Transverse colon (tissue), 4 donors: Measurements from ENCODE around the gene RHOT1. TPM values are rescaled to one million over a fixed set of nuclear protein-coding genes. Genes with fewer than 3 reads are reported as not detected.
"Not testable (repeated sequence)": the region's sequence is repeated elsewhere in the genome, so short reads cannot be mapped to it uniquely, and the experiment has no call there.

ENCODE experiments used
- DNase-seq: peaks from one replicate; pipeline ENCODE4 v3.0.0-alpha.2; 2019
- H3K27ac ChIP-seq, 4 donors: fragments of 200-600 bp; sonication (generic); 2 replicates each; pipeline ENCODE4 v1.5.1; 2016 to 2018; ENCODE audit warnings: inconsistent platforms in 4 of 4
- H3K27me3 ChIP-seq: fragments of 200-600 bp; sonication (generic); 2 replicates; pipeline ENCODE4 v1.5.1; 2017; ENCODE audit warnings: inconsistent platforms
- H3K36me3 ChIP-seq, 4 donors: fragments of 200-600 bp; sonication (generic); 2 replicates each; pipeline ENCODE4 v1.5.1; 2017 to 2019; ENCODE audit warnings: inconsistent platforms in 4 of 4
- H3K4me1 ChIP-seq, 4 donors: fragments of 200-600 bp; sonication (generic); 2 replicates each; pipeline ENCODE4 v1.5.1; 2017 to 2020; ENCODE audit warnings: inconsistent platforms in 4 of 4
- H3K4me3 ChIP-seq, 4 donors: fragments of 200-600 bp; sonication (generic); 1 replicate in 1 of 4; 2 replicates in 3 of 4; pipeline versions ENCODE4 v1.5.1 to v1.6.1; 2017 to 2019; ENCODE audit warnings: inconsistent platforms in 4 of 4
- H3K9me3 ChIP-seq, 2 donors: fragments of 200-600 bp; sonication (generic); 2 replicates each; pipeline ENCODE4 v1.5.1; 2017 to 2019; ENCODE audit warnings: inconsistent platforms in 2 of 2
- EP300 ChIP-seq: sonication (generic); formaldehyde crosslinking; IDR thresholded peaks from one replicate; pipeline ENCODE4 v1.6.1; 2017; ENCODE audit warnings: antibody characterized with exemption, low read depth
- POLR2A ChIP-seq: fragments of 450-650 bp; IDR thresholded peaks from one replicate; pipeline ENCODE4 v1.6.1; 2016; ENCODE audit warnings: antibody characterized with exemption, mild to moderate bottlenecking, moderate library complexity
- POLR2AphosphoS5 ChIP-seq, 3 donors: sonication (generic); formaldehyde crosslinking; IDR thresholded peaks; one replicate each; pipeline ENCODE4 v1.6.1; 2016; ENCODE audit warnings: antibody characterized with exemption in 3 of 3
- WGBS, 2 donors: methylation state at CpG; one replicate each; pipeline ENCODE4 v1.1.5; 2018; ENCODE audit warnings: low coverage in 1 of 2; 5-methylcytosine and 5-hydroxymethylcytosine counted together
- in situ Hi-C, 4 donors: fragments of 200-750 bp; cut with MboI; loops; one replicate each; pipeline versions ENCODE4 v1.15.0 to v1.15.1; 2017; ENCODE audit warnings: low sequenced_read_pairs in 3 of 4, low pct_ligation_motif_present in 1 of 4, low pct_unique_long_range_greater_than_20kb in 1 of 4
- intact Hi-C: fragments of 100-400 bp; cut with DNase I; formaldehyde crosslinking; loops from one replicate; pipeline ENCODE4 v1.15.1; 2023; ENCODE audit warnings: low total_unique reads
- total RNA-seq, 4 donors: library from RNA; depleted of rRNA; stranded (reverse); fragments of >200 nt; gene quantifications; one replicate each; pipeline ENCODE4 v1.1.0, GENCODE V29; 2016
- TF ChIP-seq, protein P1 (sequence below), 5 experiments: fragments of 200-600 bp in 3 of 5; fragments of 450-650 bp in 2 of 5; sonication (generic) in 3 of 5; IDR thresholded peaks; 1 replicate in 2 of 5; 2 replicates in 3 of 5; pipeline ENCODE4 v1.5.1; 2016 to 2017; ENCODE audit warnings: antibody characterized with exemption in 5 of 5, inconsistent platforms in 3 of 5, mild to moderate bottlenecking in 2 of 5, moderate library complexity in 1 of 5

Gene RHOT1
- total RNA-seq, 4 donors from 2014 or later: 10.5 to 43.3 (median 30.8) TPM

DNA sequence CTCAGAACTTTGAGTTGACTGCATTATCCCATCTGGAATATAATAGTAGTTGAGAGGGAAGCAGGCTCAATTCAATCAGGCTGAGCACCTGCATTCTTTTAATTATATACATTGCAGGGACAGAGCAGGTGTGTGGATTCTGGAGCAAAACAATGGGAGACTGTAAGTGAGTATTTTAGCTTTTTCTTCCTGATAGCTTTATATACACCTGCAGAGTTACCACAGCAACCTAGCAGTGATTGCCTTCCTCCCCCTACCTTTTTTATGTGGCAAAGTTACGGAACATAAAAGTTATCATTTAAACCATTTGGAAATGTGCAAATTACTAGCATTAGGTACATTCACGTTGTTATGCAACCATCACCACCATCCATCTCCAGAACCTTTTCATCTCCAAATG, 25.4 kb upstream of the RHOT1 start:
- DNase-seq: no peak
- no peaks in the 10 kb centered on the region for H3K4me1 ChIP-seq
- H3K9me3 ChIP-seq: no peaks in the 10 kb centered on the region
- peaks cover 3% of the 10 kb centered on the region for H3K27me3 ChIP-seq
- 6 to 38% methylated on average over 2 of the region's 2 CpGs for WGBS, 2 donors
- intact Hi-C loops (no loop called here), in situ Hi-C loops (no loop called here)
- H3K4me3 ChIP-seq: no peak overlapping the region
- H3K36me3 ChIP-seq: no peaks in the 10 kb centered on the region
- TF ChIP-seq POLR2AphosphoS5 (IDR thresholded peaks at IDR 0.05) (no peak), POLR2A (no peak), EP300 (no peak)
- TF ChIP-seq, protein P1, sequence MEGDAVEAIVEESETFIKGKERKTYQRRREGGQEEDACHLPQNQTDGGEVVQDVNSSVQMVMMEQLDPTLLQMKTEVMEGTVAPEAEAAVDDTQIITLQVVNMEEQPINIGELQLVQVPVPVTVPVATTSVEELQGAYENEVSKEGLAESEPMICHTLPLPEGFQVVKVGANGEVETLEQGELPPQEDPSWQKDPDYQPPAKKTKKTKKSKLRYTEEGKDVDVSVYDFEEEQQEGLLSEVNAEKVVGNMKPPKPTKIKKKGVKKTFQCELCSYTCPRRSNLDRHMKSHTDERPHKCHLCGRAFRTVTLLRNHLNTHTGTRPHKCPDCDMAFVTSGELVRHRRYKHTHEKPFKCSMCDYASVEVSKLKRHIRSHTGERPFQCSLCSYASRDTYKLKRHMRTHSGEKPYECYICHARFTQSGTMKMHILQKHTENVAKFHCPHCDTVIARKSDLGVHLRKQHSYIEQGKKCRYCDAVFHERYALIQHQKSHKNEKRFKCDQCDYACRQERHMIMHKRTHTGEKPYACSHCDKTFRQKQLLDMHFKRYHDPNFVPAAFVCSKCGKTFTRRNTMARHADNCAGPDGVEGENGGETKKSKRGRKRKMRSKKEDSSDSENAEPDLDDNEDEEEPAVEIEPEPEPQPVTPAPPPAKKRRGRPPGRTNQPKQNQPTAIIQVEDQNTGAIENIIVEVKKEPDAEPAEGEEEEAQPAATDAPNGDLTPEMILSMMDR (IDR thresholded peaks at IDR 0.05): no peak
- H3K27ac ChIP-seq: no peak overlapping the region

DNA sequence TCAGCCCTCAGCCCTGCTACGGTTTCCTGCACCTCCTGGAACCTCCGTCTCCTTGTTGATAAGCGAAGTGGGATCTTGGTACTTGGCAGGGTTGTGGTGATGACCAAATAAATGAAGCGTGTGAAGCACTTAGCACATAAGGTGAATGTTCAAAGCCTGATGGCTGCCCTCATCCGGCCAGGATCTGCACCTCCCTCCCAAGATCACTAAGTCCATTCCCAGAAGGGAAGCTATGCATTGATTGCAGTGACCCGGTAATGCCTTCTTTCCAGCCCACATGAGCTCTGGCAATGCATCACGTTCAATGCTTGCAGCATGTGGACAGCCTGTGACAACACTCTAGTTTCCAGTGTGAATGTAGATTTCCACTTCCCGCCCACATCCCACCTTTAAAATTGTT, 24.9 kb upstream of the RHOT1 start:
- no peak for DNase-seq
- H3K4me1 ChIP-seq: no peaks in the 10 kb centered on the region
- H3K27me3 ChIP-seq: peaks cover 3% of the 10 kb centered on the region
- H3K36me3 ChIP-seq: no peaks in the 10 kb centered on the region
- H3K9me3 ChIP-seq: no peaks in the 10 kb centered on the region
- intact Hi-C loops (no loop called here), in situ Hi-C loops (no loop called here)
- TF ChIP-seq EP300: no peak
- TF ChIP-seq, protein P1 (IDR thresholded peaks at IDR 0.05): no peak
- no peak for TF ChIP-seq POLR2A
- TF ChIP-seq POLR2AphosphoS5 (IDR thresholded peaks at IDR 0.05): no peak
- no peak overlapping the region for H3K4me3 ChIP-seq
- H3K27ac ChIP-seq: no peak overlapping the region
- WGBS, 2 donors: 23 to 39% methylated on average over 3 to 8 of the region's 8 CpGs

DNA sequence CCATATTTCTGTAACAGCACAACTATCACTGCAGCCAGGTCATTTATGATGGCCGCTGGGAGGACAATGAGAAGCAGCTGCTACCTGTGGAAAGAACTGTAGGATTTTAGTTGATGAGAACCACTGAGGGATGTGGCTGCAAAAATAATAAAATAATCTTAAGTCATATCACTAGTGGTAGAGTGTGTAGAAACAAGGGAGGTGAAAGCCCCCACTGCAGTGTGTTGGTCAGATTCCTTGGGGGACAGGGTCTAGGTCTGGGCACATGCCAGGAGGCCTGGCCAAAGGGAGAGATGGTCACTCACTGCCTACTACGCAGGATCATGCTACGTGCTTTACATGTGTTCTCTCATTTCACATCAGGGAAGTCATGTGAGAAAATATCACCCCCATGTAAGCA, 24.2 kb upstream of the RHOT1 start:
- H3K36me3 ChIP-seq, H3K4me3 ChIP-seq, H3K27ac ChIP-seq, H3K4me1 ChIP-seq, H3K9me3 ChIP-seq, H3K27me3 ChIP-seq, DNase-seq, intact Hi-C loops, in situ Hi-C loops: not testable (repeated sequence)
- WGBS, 2 donors: 60 to 92% methylated on average over 1 to 3 of the region's 3 CpGs

DNA sequence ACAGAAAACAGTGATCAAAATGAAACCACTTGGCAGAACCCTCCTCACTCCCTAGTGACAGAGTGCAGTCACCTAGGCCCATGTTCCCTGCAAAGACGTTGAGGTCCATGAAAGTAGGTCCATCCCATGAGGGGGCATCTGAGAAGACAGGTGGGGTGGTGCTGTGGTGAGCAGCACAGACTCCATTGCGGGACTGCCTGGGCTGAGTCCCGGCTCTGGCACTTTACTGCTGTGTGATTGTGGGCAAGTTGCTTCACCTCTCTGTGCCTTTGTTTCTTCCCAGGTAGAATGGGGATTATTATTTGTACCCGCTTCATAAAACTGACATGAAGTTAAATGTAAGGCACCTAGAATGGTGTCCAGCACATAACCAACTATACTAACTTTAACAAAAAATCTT, 23.5 kb upstream of the RHOT1 start:
- H3K36me3 ChIP-seq: no peaks in the 10 kb centered on the region
- H3K27ac ChIP-seq: no peak overlapping the region
- DNase-seq: no peak
- peaks cover 3% of the 10 kb centered on the region for H3K27me3 ChIP-seq
- TF ChIP-seq POLR2AphosphoS5 (IDR thresholded peaks at IDR 0.05) (no peak), POLR2A (no peak), EP300 (no peak)
- TF ChIP-seq, protein P1 (IDR thresholded peaks at IDR 0.05): no peak
- intact Hi-C loops (no loop called here), in situ Hi-C loops (no loop called here)
- no peaks in the 10 kb centered on the region for H3K9me3 ChIP-seq
- H3K4me1 ChIP-seq: no peaks in the 10 kb centered on the region
- no peak overlapping the region for H3K4me3 ChIP-seq
- 84 to 100% methylated on average over 1 to 4 of the region's 4 CpGs for WGBS, 2 donors

DNA sequence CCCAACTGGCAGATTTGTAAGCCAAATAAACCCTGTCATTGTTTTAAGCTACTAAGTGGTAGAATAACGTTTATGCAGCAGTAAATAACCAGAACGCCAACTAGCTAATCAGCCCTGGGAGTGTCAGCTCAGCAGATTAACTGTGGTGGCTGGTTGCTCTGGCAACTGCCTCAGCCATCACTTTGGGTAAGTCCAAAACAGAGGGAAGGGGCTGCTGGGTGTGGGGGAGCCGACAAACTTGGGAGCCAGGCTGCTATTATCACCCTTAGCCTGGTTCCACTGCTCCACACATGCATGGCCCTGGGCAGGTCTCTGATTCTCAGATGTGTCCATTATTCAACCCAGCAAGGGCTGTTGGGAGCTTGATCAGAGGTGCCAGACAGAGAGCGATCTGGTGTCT, 22.2 kb upstream of the RHOT1 start:
- no peak for TF ChIP-seq POLR2A
- no peak overlapping the region for H3K4me3 ChIP-seq
- no peak for DNase-seq

More for the DNA sequence above, 22.2 kb upstream of the RHOT1 start:
- no peak overlapping the region for H3K27ac ChIP-seq
- peaks cover 0 to 10% (median 1%) of the 10 kb centered on the region in 4 donors for H3K4me1 ChIP-seq
- H3K36me3 ChIP-seq: no peaks in the 10 kb centered on the region
- H3K27me3 ChIP-seq: peaks cover 3% of the 10 kb centered on the region
- intact Hi-C loops (no loop called here), in situ Hi-C loops (no loop called here)
- WGBS, 2 donors: 73% methylated on average over 4 of the region's 4 CpGs; no CpG with 5 or more reads in 1 of the 2 donors
- H3K9me3 ChIP-seq: no peaks in the 10 kb centered on the region
